HG03521 (cell line): Measurements from ENCODE around the gene KLF16.

Experiments
- ATAC-seq: cut with Tn5 transposase; IDR thresholded peaks from one replicate; pipeline ENCODE4 v1.9.1; 2021; ENCODE audit warnings: mild to moderate bottlenecking, moderate library complexity; ENCODE audit not compliant: unreplicated experiment

Gene KLF16

GRCh38 chr19:1811942-1812425, 51.4 kb downstream of the KLF16 start, which contains the start of gene ATP8B3:
Gene ATP8B3 (minus strand): TSS chr19:1812276. CDS start chr19:1811736, 540 bp downstream.
- ATAC-seq = no peak

DNA sequence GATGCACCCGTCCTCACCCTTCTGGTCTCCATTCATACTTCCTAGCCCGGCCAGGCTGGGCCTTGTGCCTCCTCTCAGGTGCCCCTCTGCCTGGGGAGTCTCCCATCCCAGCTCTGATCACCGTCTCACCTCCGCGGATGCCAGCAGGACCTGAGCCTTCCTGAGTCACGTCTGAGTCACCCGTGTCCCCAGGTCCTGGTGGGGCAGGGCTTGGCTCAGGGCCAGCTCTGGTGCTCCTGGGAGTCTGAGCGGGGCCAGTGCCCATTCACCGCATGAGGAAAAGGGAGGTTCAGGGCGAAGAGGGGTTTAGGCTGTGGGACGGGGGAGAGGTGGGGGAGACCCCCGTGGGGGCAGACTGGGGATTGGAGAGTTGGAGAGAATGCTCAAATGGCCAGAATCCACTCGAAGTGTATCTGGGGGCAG, 51.9 kb downstream of the KLF16 start:
- no peak for ATAC-seq

DNA sequence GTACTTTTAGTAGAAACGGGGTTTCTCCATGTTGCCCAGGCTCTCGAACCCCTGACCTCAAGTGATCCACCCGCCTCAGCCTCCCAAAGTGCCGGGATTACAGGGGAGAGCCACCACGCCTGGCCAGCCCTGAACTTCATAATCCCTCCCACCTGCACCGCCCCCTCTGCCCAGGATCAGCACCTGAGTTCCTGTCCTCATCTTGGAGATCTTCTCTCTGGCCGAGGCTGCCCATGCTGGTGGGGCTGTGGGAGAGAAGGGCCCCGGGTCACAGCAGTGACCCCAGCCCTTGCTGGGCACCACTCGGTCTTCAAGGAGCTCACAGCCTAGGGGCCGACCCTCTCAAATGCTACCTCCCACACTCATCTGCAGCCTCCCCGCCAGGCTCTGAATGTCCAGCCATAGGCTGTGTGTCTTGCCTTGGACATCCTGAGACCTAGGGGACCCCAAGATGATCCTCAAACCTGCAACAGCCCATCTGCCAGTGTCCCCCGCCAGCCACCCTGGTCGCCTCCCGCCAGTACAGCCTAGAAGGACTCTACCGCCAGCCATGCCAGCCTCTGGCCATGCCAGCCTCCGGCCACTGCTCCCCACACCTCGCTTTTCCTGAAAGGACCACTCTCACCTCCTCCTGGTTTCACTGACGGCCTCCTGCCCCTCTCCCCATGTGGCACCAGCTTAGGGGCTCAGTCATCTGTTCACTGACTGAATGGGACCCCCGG, 52.8 kb downstream of the KLF16 start:
- ATAC-seq = no peak

- no peak for ATAC-seq
These were observed 53.7 kb downstream of the KLF16 start for GRCh38 chr19:1809678-1810077.

- no peak for ATAC-seq
These were observed 55.0 kb downstream of the KLF16 start for GRCh38 chr19:1808395-1808731.

DNA sequence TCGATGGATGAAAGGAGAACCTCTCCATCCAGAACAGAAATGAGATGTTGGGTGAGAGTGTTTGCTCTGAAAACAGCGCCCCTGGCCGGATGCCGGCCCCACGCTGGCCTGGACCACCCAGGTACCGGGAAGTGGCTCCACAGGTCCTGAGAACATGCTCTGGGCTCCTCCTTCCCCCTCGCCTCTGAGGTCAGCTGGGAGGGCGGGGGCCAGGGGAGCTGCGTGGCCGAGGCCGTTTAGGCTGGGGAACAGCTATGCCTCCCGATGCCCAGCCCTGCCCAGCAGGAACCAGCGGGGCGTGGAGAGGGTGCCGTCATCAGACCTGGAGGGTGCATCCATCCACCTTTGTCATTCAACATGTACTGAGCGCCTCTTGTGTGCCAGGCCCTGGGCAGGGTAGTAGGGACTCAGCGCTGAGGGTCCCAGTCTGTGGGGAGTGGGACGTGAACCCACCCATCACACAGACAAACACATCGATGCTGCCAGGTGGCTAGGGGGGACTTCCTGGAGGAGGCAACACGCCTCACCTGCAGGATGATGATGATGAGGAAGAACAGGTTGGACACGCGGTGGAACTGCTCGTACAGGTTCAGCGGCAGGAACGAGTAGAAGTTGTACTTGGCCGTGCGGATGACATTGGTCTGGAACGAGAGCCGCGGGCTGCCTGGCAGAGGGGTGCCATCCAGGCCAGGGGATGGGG, 55.5 kb downstream of the KLF16 start:
- no peak for ATAC-seq

DNA sequence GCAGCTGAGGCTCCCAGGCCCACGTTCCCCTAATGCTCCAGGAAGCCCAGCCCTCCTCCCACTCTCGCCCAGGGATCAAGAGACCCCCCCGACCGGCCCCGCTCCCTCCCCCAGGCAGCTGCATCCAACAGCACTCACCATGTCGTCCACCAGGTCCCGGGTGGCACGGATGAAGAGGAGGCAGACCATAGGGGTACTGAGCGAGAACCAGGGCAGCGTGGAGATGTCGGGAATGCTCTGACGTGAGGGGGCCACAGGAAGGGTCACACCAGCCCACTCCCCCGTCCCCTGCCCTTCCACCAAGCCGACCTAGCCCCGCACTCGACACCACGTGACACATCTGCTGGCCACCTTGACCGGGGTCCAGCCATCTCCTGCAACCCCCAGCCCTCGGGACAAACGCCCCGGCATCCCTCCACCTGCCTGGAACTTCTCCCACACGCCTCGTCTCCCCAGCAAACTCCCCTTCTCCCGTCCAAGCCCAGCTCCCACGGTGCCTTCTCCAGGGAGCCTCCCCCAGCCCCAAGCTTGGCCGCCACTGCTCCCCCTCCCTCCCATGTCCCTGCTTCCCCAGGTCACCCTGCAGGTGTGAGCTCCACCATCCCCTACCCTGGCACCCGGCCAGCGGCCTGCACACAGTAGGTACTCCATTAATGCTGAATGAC, 56.2 kb downstream of the KLF16 start:
- no peak for ATAC-seq

DNA sequence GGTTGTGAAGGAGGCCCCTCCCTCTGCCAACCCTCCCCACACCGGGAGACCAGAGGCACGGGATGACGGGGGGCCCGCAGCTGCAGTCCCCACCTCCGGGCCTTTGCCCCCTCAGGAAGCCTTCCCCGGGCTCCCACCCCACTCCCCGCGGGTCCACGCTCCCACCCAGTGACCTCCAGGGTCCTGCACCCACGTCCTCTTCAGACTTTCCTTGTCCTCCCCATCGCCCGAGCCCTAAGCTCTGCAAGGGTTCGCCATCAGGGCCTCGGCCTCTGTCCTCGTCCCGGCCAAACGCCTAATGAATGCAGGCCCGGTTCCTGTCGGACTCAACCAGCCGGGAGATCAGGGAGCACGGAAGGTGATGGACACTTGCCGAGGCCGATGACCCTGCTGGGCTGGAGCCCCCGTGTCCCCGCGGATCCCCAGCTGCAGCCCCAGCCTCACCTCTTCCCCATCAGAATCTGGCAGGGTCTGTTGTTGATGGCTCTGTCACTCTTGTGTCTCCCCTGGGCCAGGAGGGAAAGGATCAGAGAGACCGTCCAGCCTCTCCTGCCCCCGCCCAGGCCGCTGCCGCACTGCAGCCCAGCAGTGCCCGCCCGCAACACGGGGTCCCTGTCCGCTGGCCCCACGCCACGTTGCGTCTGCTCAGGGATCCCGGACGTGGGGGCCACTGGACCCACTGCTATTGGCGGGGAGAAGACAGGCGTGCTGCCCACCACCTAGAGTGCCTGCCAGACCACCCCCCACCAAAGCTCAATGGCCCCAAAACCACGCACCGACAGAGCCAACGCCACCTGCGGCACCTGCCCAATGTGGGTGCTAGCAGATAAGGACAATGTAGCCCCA, 57.0 kb downstream of the KLF16 start:
- ATAC-seq = no peak

DNA sequence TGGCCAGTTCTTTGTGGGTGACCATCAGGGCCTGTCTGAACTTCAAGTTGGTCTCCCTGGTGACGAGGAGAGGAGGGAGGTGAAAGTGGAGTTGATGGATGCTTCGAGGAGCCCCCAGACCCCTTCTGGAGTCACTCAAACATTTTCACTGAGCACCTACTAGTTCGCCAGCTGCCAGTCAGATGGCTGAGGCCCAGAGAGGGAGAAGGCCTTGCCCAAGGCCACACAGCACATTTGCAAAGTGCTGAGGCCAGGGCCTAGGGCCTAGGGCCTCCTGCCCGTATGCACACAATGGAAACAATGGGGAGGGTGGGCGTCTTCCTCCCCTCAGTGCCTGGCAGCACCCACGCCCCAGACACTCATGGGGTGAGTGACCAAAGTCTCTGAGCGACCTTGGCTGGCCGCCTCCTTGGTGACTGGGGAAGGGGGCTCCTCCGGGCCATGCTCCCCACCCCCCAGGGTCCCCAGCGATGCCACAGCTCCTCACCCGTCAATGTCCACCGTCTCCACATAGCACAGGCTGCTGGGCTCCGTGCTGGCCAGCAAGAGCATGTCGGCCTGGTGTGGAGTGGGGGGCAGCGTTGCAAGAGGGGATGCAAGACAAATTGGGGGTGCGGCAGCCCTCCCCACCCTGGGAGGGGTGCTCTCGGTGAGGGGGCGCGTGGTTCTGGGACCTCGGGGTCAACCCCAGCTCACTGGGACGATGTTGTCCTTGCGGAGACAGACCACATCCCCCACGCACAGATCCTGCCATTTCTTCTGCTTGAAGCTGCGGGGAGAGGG, 57.8 kb downstream of the KLF16 start:
- ATAC-seq = no peak

DNA sequence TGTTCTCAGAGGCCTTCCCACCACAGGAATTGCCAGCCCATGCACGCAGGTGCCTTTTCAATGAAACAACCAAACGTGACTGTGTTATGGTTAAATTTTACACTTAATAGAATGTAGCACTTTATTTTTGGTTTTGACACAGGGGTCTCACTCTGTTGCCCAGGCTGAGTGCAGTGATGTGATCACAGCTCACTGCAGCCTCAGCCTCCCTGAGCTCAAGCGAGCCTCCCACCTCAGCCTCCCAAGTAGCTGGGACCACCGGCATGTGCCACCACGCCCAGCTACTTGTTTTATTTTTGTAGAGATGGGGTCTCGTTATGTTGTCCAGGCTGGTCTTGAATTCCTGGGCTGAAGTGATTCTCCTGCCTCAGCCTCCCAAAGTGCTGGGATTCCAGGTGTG, 58.5 kb downstream of the KLF16 start:
- ATAC-seq = no peak
